Karpas-422 (cell line): ENCODE measurements around the gene UBE3D. TPM values are rescaled to one million over a fixed set of nuclear protein-coding genes. Genes with fewer than 3 reads are reported as not detected.
"Not testable (repeated sequence)": the region's sequence is repeated elsewhere in the genome, so short reads cannot be mapped to it uniquely, and the experiment has no call there.

Experiments
- DNase-seq: peaks from one replicate; pipeline ENCODE4 v3.0.0-alpha.2; 2015
- H2AFZ ChIP-seq: fragments of 200-600 bp; sonication (generic); 2 replicates; pipeline ENCODE4 v1.6.1; 2014; ENCODE audit warnings: antibody characterized with exemption, low read length, mixed read lengths
- H3K27ac ChIP-seq: fragments of 200-600 bp; sonication (generic); 2 replicates; pipeline ENCODE4 v1.5.1; 2014; ENCODE audit warnings: mild to moderate bottlenecking, low read length, moderate library complexity
- H3K27me3 ChIP-seq: fragments of 200-600 bp; sonication (generic); 2 replicates; pipeline ENCODE4 v1.6.1; 2014; ENCODE audit warnings: low read length, mixed read lengths
- H3K36me3 ChIP-seq: fragments of 200-600 bp; sonication (generic); 2 replicates; pipeline ENCODE4 v1.6.1; 2014; ENCODE audit warnings: low read length, mixed read lengths; ENCODE audit not compliant: insufficient read depth
- H3K4me1 ChIP-seq: fragments of 200-600 bp; sonication (generic); 2 replicates; pipeline ENCODE4 v1.6.1; 2014; ENCODE audit warnings: mild to moderate bottlenecking, low read length, mixed read lengths
- H3K4me2 ChIP-seq: fragments of 200-600 bp; sonication (generic); 2 replicates; pipeline ENCODE4 v1.6.1; 2014; ENCODE audit warnings: low read length, low read depth, mild to moderate bottlenecking; ENCODE audit not compliant: poor library complexity, severe bottlenecking
- H3K4me3 ChIP-seq: fragments of 200-600 bp; sonication (generic); 2 replicates; pipeline ENCODE4 v1.5.1; 2014; ENCODE audit warnings: mild to moderate bottlenecking, antibody characterized with exemption, low read length, mixed read lengths
- H3K79me2 ChIP-seq: fragments of 200-600 bp; sonication (generic); 2 replicates; pipeline ENCODE4 v1.6.1; 2014; ENCODE audit warnings: mild to moderate bottlenecking, low read length, mixed read lengths
- H3K9ac ChIP-seq: fragments of 200-600 bp; sonication (generic); 2 replicates; pipeline ENCODE4 v1.6.0; 2014; ENCODE audit warnings: low read length
- H3K9me2 ChIP-seq: fragments of 200-600 bp; sonication (generic), shearing (Covaris generic); replicated peaks from 2 replicates; pipeline ENCODE4 v1.6.0; 2014; ENCODE audit warnings: mild to moderate bottlenecking, low read length, moderate library complexity; ENCODE audit not compliant: insufficient read depth
- H3K9me3 ChIP-seq: fragments of 300-700, 200-600 bp; sonication (generic); 2 replicates; pipeline ENCODE4 v1.6.1; 2014; ENCODE audit warnings: low read length, mixed read lengths
- H4K20me1 ChIP-seq: fragments of 200-600 bp; sonication (generic); 2 replicates; pipeline ENCODE4 v1.6.1; 2014; ENCODE audit warnings: mild to moderate bottlenecking, antibody characterized with exemption, low read length, low read depth; ENCODE audit not compliant: insufficient read depth
- total RNA-seq: library from RNA; depleted of rRNA; stranded (reverse); fragments of >200 nt; shearing (Covaris generic); gene quantifications from 2 replicates; pipeline ENCODE4 v1.2.3, GENCODE V29; 2014; ENCODE audit warnings: low replicate concordance

UBE3D gene
- total RNA-seq, 1 experiment from 2014 or later: 25.1 TPM

GRCh38 chr6:82867946-82868345, 197.7 kb downstream of the UBE3D start:
- H3K36me3 ChIP-seq: no peaks in the 10 kb centered on the region
- no peak overlapping the region for H2AFZ ChIP-seq
- H3K79me2 ChIP-seq: no peaks in the 10 kb centered on the region
- H3K9ac ChIP-seq: no peak overlapping the region
- H3K27ac ChIP-seq: no peak overlapping the region
- no peak overlapping the region for H3K4me3 ChIP-seq
- no peak overlapping the region for H3K4me2 ChIP-seq
- H3K27me3 ChIP-seq: no peaks in the 10 kb centered on the region
- H3K4me1 ChIP-seq: no peaks in the 10 kb centered on the region
- H3K9me2 ChIP-seq: no peaks in the 10 kb centered on the region
- DNase-seq: peak; percentile 6
- H4K20me1 ChIP-seq: no peaks in the 10 kb centered on the region
- H3K9me3 ChIP-seq: no peaks in the 10 kb centered on the region

GRCh38 chr6:82866446-82866845, 199.2 kb downstream of the UBE3D start:
- H3K4me3 ChIP-seq: no peak overlapping the region
- H3K9ac ChIP-seq: no peak overlapping the region
- no peaks in the 10 kb centered on the region for H3K9me3 ChIP-seq
- H3K27ac ChIP-seq: no peak overlapping the region
- H3K4me2 ChIP-seq: no peak overlapping the region
- no peaks in the 10 kb centered on the region for H3K9me2 ChIP-seq
- no peaks in the 10 kb centered on the region for H4K20me1 ChIP-seq
- no peaks in the 10 kb centered on the region for H3K27me3 ChIP-seq
- H2AFZ ChIP-seq: no peak overlapping the region
- no peaks in the 10 kb centered on the region for H3K79me2 ChIP-seq
- no peaks in the 10 kb centered on the region for H3K36me3 ChIP-seq
- no peaks in the 10 kb centered on the region for H3K4me1 ChIP-seq
- DNase-seq: peak; percentile 19

GRCh38 chr6:82865461-82865860, 200.2 kb downstream of the UBE3D start:
- no peaks in the 10 kb centered on the region for H3K36me3 ChIP-seq
- H3K9me2 ChIP-seq: no peaks in the 10 kb centered on the region
- H3K27ac ChIP-seq: no peak overlapping the region
- H4K20me1 ChIP-seq: no peaks in the 10 kb centered on the region
- peak; percentile 32 for DNase-seq
- H3K9me3 ChIP-seq: no peaks in the 10 kb centered on the region
- no peak overlapping the region for H3K4me2 ChIP-seq
- H3K9ac ChIP-seq: no peak overlapping the region
- H3K4me1 ChIP-seq: no peaks in the 10 kb centered on the region
- no peaks in the 10 kb centered on the region for H3K27me3 ChIP-seq
- H2AFZ ChIP-seq: no peak overlapping the region
- H3K79me2 ChIP-seq: no peaks in the 10 kb centered on the region
- no peak overlapping the region for H3K4me3 ChIP-seq

- no peaks in the 10 kb centered on the region for H4K20me1 ChIP-seq
- H3K9ac ChIP-seq: no peak overlapping the region
- no peak overlapping the region for H3K27ac ChIP-seq
- no peaks in the 10 kb centered on the region for H3K36me3 ChIP-seq
- H2AFZ ChIP-seq: no peak overlapping the region
- no peaks in the 10 kb centered on the region for H3K79me2 ChIP-seq
- H3K9me2 ChIP-seq: no peaks in the 10 kb centered on the region
- H3K9me3 ChIP-seq: no peaks in the 10 kb centered on the region
- H3K4me2 ChIP-seq: no peak overlapping the region
- no peak for DNase-seq
- no peaks in the 10 kb centered on the region for H3K27me3 ChIP-seq
- no peaks in the 10 kb centered on the region for H3K4me1 ChIP-seq
- H3K4me3 ChIP-seq: no peak overlapping the region
Measured at GRCh38 chr6:82863781-82864180, 201.9 kb downstream of the UBE3D start.

- Histone ChIP-seq H3K27me3 (no peaks in the 10 kb centered on the region), H3K9ac (no peak overlapping the region), H3K4me3 (no peak overlapping the region), H3K36me3 (no peaks in the 10 kb centered on the region), H3K9me3 (no peaks in the 10 kb centered on the region), H3K4me1 (no peaks in the 10 kb centered on the region), H3K9me2 (no peaks in the 10 kb centered on the region), H4K20me1 (no peaks in the 10 kb centered on the region), H3K4me2 (no peak overlapping the region), H2AFZ (no peak overlapping the region), H3K79me2 (no peaks in the 10 kb centered on the region), H3K27ac (no peak overlapping the region)
- DNase-seq: peak; percentile 29
Measured at GRCh38 chr6:82862543-82862942, 203.1 kb downstream of the UBE3D start.

- H3K4me1 ChIP-seq: no peaks in the 10 kb centered on the region
- DNase-seq: peak; percentile 11
- H3K27me3 ChIP-seq: no peaks in the 10 kb centered on the region
- H3K27ac ChIP-seq: no peak overlapping the region
- H3K79me2 ChIP-seq: no peaks in the 10 kb centered on the region
- no peaks in the 10 kb centered on the region for H3K36me3 ChIP-seq
- H3K9me2 ChIP-seq: no peaks in the 10 kb centered on the region
- no peak overlapping the region for H3K4me3 ChIP-seq
- H2AFZ ChIP-seq: no peak overlapping the region
- H3K4me2 ChIP-seq: no peak overlapping the region
- H4K20me1 ChIP-seq: no peaks in the 10 kb centered on the region
- no peaks in the 10 kb centered on the region for H3K9me3 ChIP-seq
- H3K9ac ChIP-seq: no peak overlapping the region
Measured at GRCh38 chr6:82861121-82861520, 204.5 kb downstream of the UBE3D start.

- H3K4me3 ChIP-seq, H3K27ac ChIP-seq, H3K79me2 ChIP-seq, H3K9me3 ChIP-seq, H3K4me1 ChIP-seq, DNase-seq, H3K36me3 ChIP-seq, H4K20me1 ChIP-seq, H3K27me3 ChIP-seq, H3K4me2 ChIP-seq, H2AFZ ChIP-seq, H3K9ac ChIP-seq, H3K9me2 ChIP-seq: not testable (repeated sequence)
Measured at GRCh38 chr6:82856077-82856476, 209.6 kb downstream of the UBE3D start.

- not testable (repeated sequence) for H3K36me3 ChIP-seq, H3K4me3 ChIP-seq, H3K4me2 ChIP-seq, H3K9me3 ChIP-seq, H3K27me3 ChIP-seq, DNase-seq, H3K79me2 ChIP-seq, H3K27ac ChIP-seq, H3K9me2 ChIP-seq, H4K20me1 ChIP-seq, H3K4me1 ChIP-seq, H2AFZ ChIP-seq, H3K9ac ChIP-seq
Measured at GRCh38 chr6:82852904-82853303, 212.7 kb downstream of the UBE3D start.

- no peaks in the 10 kb centered on the region for H3K36me3 ChIP-seq
- no peak for DNase-seq
- no peaks in the 10 kb centered on the region for H4K20me1 ChIP-seq
- no peak overlapping the region for H3K4me3 ChIP-seq
- H3K4me2 ChIP-seq: no peak overlapping the region
- no peak overlapping the region for H2AFZ ChIP-seq
- H3K27ac ChIP-seq: no peak overlapping the region
- H3K9me2 ChIP-seq: no peaks in the 10 kb centered on the region
- H3K79me2 ChIP-seq: no peaks in the 10 kb centered on the region
- H3K9me3 ChIP-seq: no peaks in the 10 kb centered on the region
- no peak overlapping the region for H3K9ac ChIP-seq
- H3K27me3 ChIP-seq: no peaks in the 10 kb centered on the region
- H3K4me1 ChIP-seq: no peaks in the 10 kb centered on the region
Measured at GRCh38 chr6:82843291-82843885, 222.3 kb downstream of the UBE3D start.
